H1 (cell line): ENCODE data around the gene GALNT17. TPM values are rescaled to one million over a fixed set of nuclear protein-coding genes. Genes with fewer than 3 reads are reported as not detected.

ENCODE experiments used
- CTCF ChIA-PET: fragments of 300-600 bp; sonication (Branson Sonifier 250); formaldehyde crosslinking; loops from one replicate; lab custom pipeline; 2021; ENCODE audit not compliant: partially characterized antibody; lab: Charles Lee
- POLR2A ChIA-PET: fragments of 300-600 bp; sonication (Branson Sonifier 250); formaldehyde crosslinking; loops from one replicate; lab custom pipeline; 2021; ENCODE audit warnings: inconsistent platforms; ENCODE audit not compliant: partially characterized antibody; lab: Charles Lee
- DNase-seq, 2 experiments: peaks; one replicate each; pipeline versions ENCODE4 v3.0.0 to v3.0.0-alpha.2; 2010 to 2022; ENCODE audit warnings: low spot score in 2 of 2, low read depth in 1 of 2, mixed read lengths in 1 of 2
- FAIRE-seq: peaks from 2 replicates; lab custom pipeline; 2011; peaks lifted over from hg19 to GRCh38; lab: Jason Lieb, UNC
- H2AFZ ChIP-seq: 2 replicates; pipeline ENCODE4 v1.8.1; 2012; ENCODE audit warnings: low read length, inconsistent platforms
- H2AK5ac ChIP-seq: 2 replicates; pipeline ENCODE4 v1.6.1; 2013; ENCODE audit warnings: low read depth, low read length
- H2BK120ac ChIP-seq: replicated peaks from 2 replicates; pipeline ENCODE3; 2013; ENCODE audit warnings: low read depth, low read length, inconsistent platforms
- H2BK12ac ChIP-seq: 2 replicates; pipeline ENCODE4 v1.6.1; 2013; ENCODE audit warnings: low read depth, low read length
- H2BK15ac ChIP-seq: 2 replicates; pipeline ENCODE4 v1.6.1; 2013; ENCODE audit warnings: low read length
- H2BK20ac ChIP-seq: 2 replicates; pipeline ENCODE4 v1.6.1; 2013; ENCODE audit warnings: low read length
- H2BK5ac ChIP-seq: 2 replicates; pipeline ENCODE4 v1.6.1; 2013; ENCODE audit warnings: low read depth, low read length
- H3K14ac ChIP-seq: 2 replicates; pipeline ENCODE4 v1.6.1; 2013; ENCODE audit warnings: inconsistent platforms; ENCODE audit not compliant: insufficient read length
- H3K18ac ChIP-seq: 2 replicates; pipeline ENCODE4 v1.6.1; 2013; ENCODE audit warnings: low read length; ENCODE audit errors: extremely low read depth
- H3K23ac ChIP-seq: 2 replicates; pipeline ENCODE4 v1.6.1; 2013; ENCODE audit warnings: inconsistent platforms; ENCODE audit not compliant: insufficient read length
- H3K23me2 ChIP-seq: 2 replicates; pipeline ENCODE4 v1.6.1; 2013; ENCODE audit warnings: low read depth, low read length
- H3K27ac ChIP-seq: 2 replicates; pipeline ENCODE4 v1.6.1; 2011; ENCODE audit warnings: low read depth, low read length, inconsistent platforms
- H3K27me3 ChIP-seq, 4 experiments: replicated peaks in 1 of 4; 1 replicate in 1 of 4; 2 replicates in 3 of 4; pipeline versions ENCODE4 v1.6.1 to v1.8.1; 2011 to 2013; ENCODE audit warnings: low read length in 3 of 4, mild to moderate bottlenecking in 3 of 4, inconsistent platforms in 2 of 4, mixed read lengths in 2 of 4, moderate library complexity in 1 of 4; ENCODE audit not compliant: control insufficient read depth in 3 of 4, insufficient read depth in 3 of 4; ENCODE audit errors: extremely low read depth in 1 of 4
- H3K36me3 ChIP-seq, 4 experiments: 2 replicates each; pipeline versions ENCODE4 v1.6.1 to v1.8.1; 2011 to 2013; ENCODE audit warnings: mild to moderate bottlenecking in 4 of 4, low read length in 3 of 4, moderate library complexity in 2 of 4, control low read depth in 1 of 4, inconsistent platforms in 1 of 4; ENCODE audit not compliant: insufficient read depth in 4 of 4, control insufficient read depth in 2 of 4
- H3K4ac ChIP-seq: replicated peaks from 2 replicates; pipeline ENCODE3; 2013; ENCODE audit warnings: low read length, low read depth, mixed read lengths, inconsistent platforms; ENCODE audit not compliant: insufficient read length
- H3K4me1 ChIP-seq, 4 experiments: replicated peaks in 1 of 4; 1 replicate in 1 of 4; 2 replicates in 3 of 4; pipeline versions ENCODE4 v1.6.1 to v1.8.1; 2011 to 2013; ENCODE audit warnings: low read length in 3 of 4, inconsistent platforms in 2 of 4, mixed read lengths in 1 of 4; ENCODE audit not compliant: insufficient read depth in 4 of 4, control insufficient read depth in 3 of 4
- H3K4me2 ChIP-seq, 2 experiments: 2 replicates each; pipeline versions ENCODE4 v1.6.1 to v1.8.1; 2011 to 2013; ENCODE audit warnings: low read depth in 2 of 2, low read length in 2 of 2, control low read depth in 1 of 2, inconsistent platforms in 1 of 2, mild to moderate bottlenecking in 1 of 2; ENCODE audit not compliant: insufficient read depth in 1 of 2
- H3K4me3 ChIP-seq, 4 experiments: fragments of 200-600, 300-600 bp in 1 of 4; sonication (generic), shearing (Covaris generic), sonication (Bioruptor Twin) in 1 of 4; 2 replicates each; pipeline versions ENCODE4 v1.5.1 to v1.8.1; 2011 to 2016; ENCODE audit warnings: low read length in 4 of 4, low read depth in 3 of 4, control low read depth in 2 of 4, inconsistent platforms in 2 of 4, mild to moderate bottlenecking in 2 of 4, mixed read lengths in 1 of 4, moderate library complexity in 1 of 4; ENCODE audit not compliant: insufficient read depth in 2 of 4; ENCODE audit errors: extremely low read depth in 1 of 4
- H3K56ac ChIP-seq: replicated peaks from 2 replicates; pipeline ENCODE3; 2013; ENCODE audit warnings: low read depth, mild to moderate bottlenecking, mixed read lengths, low read length, inconsistent platforms; ENCODE audit not compliant: insufficient read length
- H3K79me1 ChIP-seq: 2 replicates; pipeline ENCODE4 v1.6.1; 2013; ENCODE audit warnings: low read depth, low read length, control low read depth
- H3K79me2 ChIP-seq, 2 experiments: 2 replicates each; pipeline versions ENCODE4 v1.6.1 to v1.8.1; 2012 to 2013; ENCODE audit warnings: low read length in 2 of 2, mild to moderate bottlenecking in 2 of 2, inconsistent platforms in 1 of 2; ENCODE audit not compliant: insufficient read depth in 2 of 2, control insufficient read depth in 1 of 2
- H3K9ac ChIP-seq, 4 experiments: replicated peaks in 1 of 4; 1 replicate in 1 of 4; 2 replicates in 3 of 4; pipeline versions ENCODE4 v1.6.1 to v1.8.1; 2011 to 2013; ENCODE audit warnings: low read depth in 3 of 4, low read length in 3 of 4, control low read depth in 2 of 4, mild to moderate bottlenecking in 2 of 4, moderate library complexity in 2 of 4, inconsistent platforms in 1 of 4; ENCODE audit errors: extremely low read depth in 1 of 4
- H3K9me3 ChIP-seq, 2 experiments: 2 replicates each; pipeline versions ENCODE4 v1.6.1 to v1.8.1; 2012 to 2013; ENCODE audit warnings: mild to moderate bottlenecking in 2 of 2, moderate library complexity in 2 of 2, control low read depth in 1 of 2, inconsistent platforms in 1 of 2, low read depth in 1 of 2, low read length in 1 of 2, mixed read lengths in 1 of 2; ENCODE audit not compliant: insufficient read depth in 2 of 2
- H4K20me1 ChIP-seq, 2 experiments: replicated peaks in 1 of 2; 2 replicates each; pipeline versions ENCODE3 to v1.8.1; 2011 to 2013; ENCODE audit warnings: inconsistent platforms in 2 of 2, low read length in 2 of 2, mild to moderate bottlenecking in 1 of 2; ENCODE audit not compliant: insufficient read depth in 2 of 2, control insufficient read depth in 1 of 2
- H4K5ac ChIP-seq: 2 replicates; pipeline ENCODE4 v1.6.1; 2013; ENCODE audit warnings: low read length, low read depth, mixed read lengths, inconsistent platforms; ENCODE audit not compliant: insufficient read length
- H4K8ac ChIP-seq: 2 replicates; pipeline ENCODE4 v1.8.0; 2013; ENCODE audit warnings: mild to moderate bottlenecking, moderate library complexity, low read length, inconsistent platforms; ENCODE audit not compliant: insufficient read depth; ENCODE audit errors: extremely low read depth
- H4K91ac ChIP-seq: replicated peaks from 2 replicates; pipeline ENCODE3; 2013; ENCODE audit warnings: low read length, mixed read lengths, inconsistent platforms; ENCODE audit not compliant: insufficient read length
- CHD2 ChIP-seq: IDR thresholded peaks from 2 replicates; pipeline ENCODE4 v1.6.1; 2012; ENCODE audit warnings: low read length, improper control_type of control experiment
- EP300 ChIP-seq, 2 experiments: IDR thresholded peaks; 1 replicate in 1 of 2; 2 replicates in 1 of 2; pipeline ENCODE4 v1.6.1; 2011 to 2012; ENCODE audit warnings: low read depth in 2 of 2, low read length in 2 of 2, mild to moderate bottlenecking in 2 of 2, borderline replicate concordance in 1 of 2, inconsistent platforms in 1 of 2, moderate library complexity in 1 of 2
- NANOG ChIP-seq: IDR thresholded peaks from 2 replicates; pipeline ENCODE4 v1.6.1; 2011; ENCODE audit warnings: low read length, low read depth, mild to moderate bottlenecking, inconsistent platforms; ENCODE audit not compliant: insufficient read depth, poor library complexity, severe bottlenecking
- POLR2A ChIP-seq, 2 experiments: IDR thresholded peaks; 1 replicate in 1 of 2; 2 replicates in 1 of 2; pipeline ENCODE4 v1.6.1; 2011; ENCODE audit warnings: low read depth in 2 of 2, low read length in 2 of 2, mild to moderate bottlenecking in 2 of 2; ENCODE audit errors: control extremely low read depth in 1 of 2
- POU5F1 ChIP-seq: IDR thresholded peaks from 2 replicates; pipeline ENCODE4 v1.6.1; 2011; ENCODE audit warnings: low read depth, mild to moderate bottlenecking, low read length, moderate library complexity
- RAD21 ChIP-seq, 2 experiments: IDR thresholded peaks in 1 of 2; conservative IDR thresholded peaks in 1 of 2; 2 replicates each; pipeline ENCODE4 v1.6.1; 2011; ENCODE audit warnings: low read depth in 2 of 2, low read length in 2 of 2, improper control_type of control experiment in 1 of 2, inconsistent platforms in 1 of 2, mild to moderate bottlenecking in 1 of 2, moderate library complexity in 1 of 2
- RBBP5 ChIP-seq: IDR thresholded peaks from 2 replicates; pipeline ENCODE4 v1.7.1; 2012; ENCODE audit warnings: low read depth, mild to moderate bottlenecking, inconsistent platforms, low read length, moderate library complexity, borderline replicate concordance
- YY1 ChIP-seq: IDR thresholded peaks from 2 replicates; pipeline ENCODE4 v1.6.1; 2011; ENCODE audit warnings: low read depth, mild to moderate bottlenecking, low read length
- WGBS, 2 experiments: shearing (Covaris generic) in 1 of 2; methylation state at CpG; one replicate each; pipeline versions ENCODE4 v1.1.6 to v1.1.7; 2013 to 2015; ENCODE audit warnings: low lambda C conversion rate in 2 of 2, mixed read lengths in 2 of 2, inconsistent platforms in 1 of 2, low coverage in 1 of 2, missing lambda C conversion rate in 1 of 2; ENCODE audit not compliant: insufficient replicate concordance in 2 of 2, insufficient coverage in 1 of 2, insufficient read length in 1 of 2; ENCODE audit errors: extremely low coverage in 1 of 2, missing lambda C conversion rate in 1 of 2; 5-methylcytosine and 5-hydroxymethylcytosine counted together
- polyA plus RNA-seq, 7 experiments: library from polyadenylated mRNA; depleted of rRNA in 3 of 7; stranded (reverse) in 5 of 7; unstranded in 2 of 7; fragments of >200 nt in 5 of 7; fragments of 200-250 nt in 2 of 7; gene quantifications; 1 replicate in 5 of 7; 2 replicates in 1 of 7; 4 replicates in 1 of 7; pipeline versions ENCODE4 v1.2.1 to v1.2.3, GENCODE V29; 2011 to 2013; ENCODE audit warnings: missing spikeins in 2 of 7, mixed read lengths in 2 of 7
- total RNA-seq: library from RNA; stranded (reverse); fragmentation: NEBNext Ultra II Directional; extraction: Animal tissue kit (Norgen Biotek cat#: 25700); gene quantifications from 2 replicates; pipeline ENCODE4 v1.2.1, GENCODE V29; 2021
- TF ChIP-seq, protein P1 (sequence below): IDR thresholded peaks from 2 replicates; pipeline ENCODE4 v1.6.1; 2011; ENCODE audit warnings: low read length, improper control_type of control experiment

GALNT17 gene
- total and polyA plus RNA-seq, 2 of the 8 experiments (the other 6 are each of a cell fraction or from before 2014, with no cell fraction given), result 37.7 to 47.0 TPM

DNA sequence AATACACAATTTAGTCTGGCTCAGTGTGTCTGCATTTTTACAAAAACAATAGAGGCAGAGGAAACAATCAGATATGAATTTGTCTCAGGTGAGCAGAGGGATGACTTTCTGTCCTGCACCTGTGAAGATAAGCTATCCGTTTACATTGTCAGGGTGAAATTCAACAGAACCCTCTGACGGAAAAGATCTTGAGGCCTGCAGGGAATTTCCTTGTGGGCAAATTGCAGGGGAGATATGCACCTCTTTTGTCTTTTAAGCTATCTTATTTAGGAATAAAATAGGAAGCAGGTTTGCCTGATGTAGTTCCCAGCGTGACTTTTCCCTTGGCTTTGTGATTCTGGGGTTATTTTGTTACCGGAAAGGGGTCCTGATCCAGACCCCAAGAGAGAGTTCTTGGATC, 325.1 kb downstream of the GALNT17 start:
- Histone ChIP-seq H4K5ac (no peak overlapping the region), H2BK20ac (no peak overlapping the region), H3K79me1 (peaks cover 3% of the 10 kb centered on the region; the same call in 1 of the 2 replicates), H3K4me2 (peak overlapping the region; percentile 32 to 50), H2BK120ac (no peak overlapping the region), H3K23me2 (no peaks in the 10 kb centered on the region), H3K9ac (no peak overlapping the region), H3K36me3 (0 out of 8 replicates have a peak, but pooled peaks cover 0 to 3% (median 0%) of the 10 kb centered on the region in 4 experiments), H2BK5ac (peak overlapping the region; percentile 93; the same call in 1 of the 2 replicates), H3K4me1 (peaks cover 7 to 37% (median 26%) of the 10 kb centered on the region in 4 experiments), H3K27ac (peak overlapping the region; percentile 68; the same call in 1 of the 2 replicates), H3K18ac (no peak overlapping the region; the same call in 1 of the 2 replicates), H2AK5ac (0 out of 2 replicates have a peak overlapping the region, but pooled peaks have one; percentile 83), H2BK15ac (no peak overlapping the region), H3K4ac (peak overlapping the region; percentile 94), H3K9me3 (no peaks in the 10 kb centered on the region), H2AFZ (no peak overlapping the region), H4K8ac (no peak overlapping the region), H3K79me2 (no peaks in the 10 kb centered on the region; a peak in 1 of 4 replicates), H3K23ac (no peak overlapping the region), H4K20me1 (no peaks in the 10 kb centered on the region), H3K56ac (no peak overlapping the region), H4K91ac (no peak overlapping the region), H2BK12ac (no peak overlapping the region; the same call in 1 of the 2 replicates), H3K14ac (no peak overlapping the region), H3K4me3 (peak overlapping the region in 1 of 4 experiments; percentile 0; a peak in 1 of 8 replicates), H3K27me3 (peaks cover 0 to 1% (median 0%) of the 10 kb centered on the region in 4 experiments; a peak in 1 of 7 replicates)
- DNase-seq (peak in 1 of 2 experiments; percentile 51), FAIRE-seq (peak; percentile 90)
- CTCF ChIA-PET, result interaction anchor here (1.3 kb wide), 1 partner anchor 41 kb away, joined by 3 read pairs; no protein-coding TSS in a partner anchor
- WGBS, 2 experiments, result 4% methylated on average over 4 of the region's 4 CpGs; no CpG with 5 or more reads in 1 of the 2 experiments
- TF ChIP-seq RAD21 (IDR thresholded peaks at IDR 0.05 in 1 of 2, conservative IDR thresholded peaks at IDR 0.05 in 1 of 2; ENCODE audit: low read depth in 2 of 2, low read length in 2 of 2), result 0 out of 4 replicates have a peak, but pooled peaks of 1 of the 2 experiments have one; percentile 5
- TF ChIP-seq RBBP5, result no peak
- 0 out of 2 replicates have a peak, but pooled peaks have one; percentile 15 for TF ChIP-seq POU5F1
- no peak for TF ChIP-seq YY1
- TF ChIP-seq, protein P1, sequence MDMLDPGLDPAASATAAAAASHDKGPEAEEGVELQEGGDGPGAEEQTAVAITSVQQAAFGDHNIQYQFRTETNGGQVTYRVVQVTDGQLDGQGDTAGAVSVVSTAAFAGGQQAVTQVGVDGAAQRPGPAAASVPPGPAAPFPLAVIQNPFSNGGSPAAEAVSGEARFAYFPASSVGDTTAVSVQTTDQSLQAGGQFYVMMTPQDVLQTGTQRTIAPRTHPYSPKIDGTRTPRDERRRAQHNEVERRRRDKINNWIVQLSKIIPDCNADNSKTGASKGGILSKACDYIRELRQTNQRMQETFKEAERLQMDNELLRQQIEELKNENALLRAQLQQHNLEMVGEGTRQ, result no peak
- TF ChIP-seq CHD2, result no peak
- peak; percentile 77 for TF ChIP-seq NANOG
- peak in 1 of 2 experiments; percentile 62; a peak in 1 of 3 replicates for TF ChIP-seq EP300 (IDR thresholded peaks at IDR 0.05; ENCODE audit: borderline replicate concordance in 1 of 2, low read depth in 2 of 2, low read length in 2 of 2)
- no peak for TF ChIP-seq POLR2A (IDR thresholded peaks at IDR 0.05; ENCODE audit: control extremely low read depth in 1 of 2, low read depth in 2 of 2, low read length in 2 of 2)
- POLR2A ChIA-PET, result interaction anchor here (0.7 to 5.3 kb wide), 9 partner anchors 9 to 603 kb away, joined by 3 to 41 read pairs (median 3); no protein-coding TSS in a partner anchor
